Astrocyte (in vitro differentiated cells and primary cell): ENCODE data around the gene CNNM2. TPM values are rescaled to one million over a fixed set of nuclear protein-coding genes. Genes with fewer than 3 reads are reported as not detected.

ENCODE experiments used
- DNase-seq: peaks from one replicate; pipeline ENCODE4 v3.0.0-alpha.2; 2010; ENCODE audit warnings: low read depth
- FAIRE-seq: peaks from 2 replicates; lab custom pipeline; 2011; peaks lifted over from hg19 to GRCh38; lab: Jason Lieb, UNC
- H2AFZ ChIP-seq: 2 replicates; pipeline ENCODE4 v1.6.0; 2012; ENCODE audit warnings: low read depth, low read length, inconsistent platforms
- H3K27ac ChIP-seq: 2 replicates; pipeline ENCODE4 v1.5.1; 2011; ENCODE audit warnings: low read depth, low read length, inconsistent platforms
- H3K27me3 ChIP-seq: 2 replicates; pipeline ENCODE4 v1.6.0; 2011; ENCODE audit warnings: low read length, inconsistent platforms; ENCODE audit not compliant: insufficient read depth
- H3K36me3 ChIP-seq: 2 replicates; pipeline ENCODE4 v1.5.1; 2011; ENCODE audit warnings: low read length, inconsistent platforms; ENCODE audit not compliant: insufficient read depth
- H3K4me1 ChIP-seq: 2 replicates; pipeline ENCODE4 v1.5.1; 2011; ENCODE audit warnings: low read length, inconsistent platforms; ENCODE audit not compliant: insufficient read depth
- H3K4me2 ChIP-seq: 2 replicates; pipeline ENCODE4 v1.6.0; 2012; ENCODE audit warnings: low read length, inconsistent platforms
- H3K4me3 ChIP-seq: 2 replicates; pipeline ENCODE4 v1.5.1; 2011; ENCODE audit warnings: low read depth, mild to moderate bottlenecking, low read length, inconsistent platforms; ENCODE audit not compliant: insufficient read depth
- H3K79me2 ChIP-seq: 2 replicates; pipeline ENCODE4 v1.6.0; 2012; ENCODE audit warnings: mild to moderate bottlenecking, low read length, inconsistent platforms; ENCODE audit not compliant: insufficient read depth
- H3K9ac ChIP-seq: 2 replicates; pipeline ENCODE4 v1.6.0; 2012; ENCODE audit warnings: mild to moderate bottlenecking, low read length, inconsistent platforms
- H3K9me3 ChIP-seq: 2 replicates; pipeline ENCODE4 v1.5.1; 2012; ENCODE audit warnings: low read depth, mild to moderate bottlenecking, low read length, inconsistent platforms; ENCODE audit not compliant: insufficient read depth
- H4K20me1 ChIP-seq: 2 replicates; pipeline ENCODE4 v1.6.0; 2012; ENCODE audit warnings: low read length, inconsistent platforms; ENCODE audit not compliant: insufficient read depth
- H3K27ac Mint-ChIP-seq: one replicate; pipeline ENCODE4 v1.8.0; 2021; ENCODE audit warnings: mild to moderate bottlenecking, mixed read lengths; ENCODE audit not compliant: unreplicated experiment
- H3K27me3 Mint-ChIP-seq: one replicate; pipeline ENCODE4 v1.8.0; 2021; ENCODE audit warnings: low read depth, mixed read lengths; ENCODE audit not compliant: unreplicated experiment
- H3K36me3 Mint-ChIP-seq: one replicate; pipeline ENCODE4 v1.8.0; 2021; ENCODE audit warnings: low read depth, mixed read lengths; ENCODE audit not compliant: unreplicated experiment
- H3K4me1 Mint-ChIP-seq: one replicate; pipeline ENCODE4 v1.8.0; 2021; ENCODE audit warnings: low read depth, mixed read lengths; ENCODE audit not compliant: unreplicated experiment
- H3K4me3 Mint-ChIP-seq: one replicate; pipeline ENCODE4 v1.8.0; 2021; ENCODE audit warnings: mild to moderate bottlenecking, moderate library complexity, mixed read lengths; ENCODE audit not compliant: unreplicated experiment
- H3K9me3 Mint-ChIP-seq: one replicate; pipeline ENCODE4 v1.8.0; 2021; ENCODE audit warnings: mild to moderate bottlenecking, mixed read lengths; ENCODE audit not compliant: unreplicated experiment
- CTCF ChIP-seq: IDR thresholded peaks from 2 replicates; pipeline ENCODE4 v1.5.1; 2011; ENCODE audit warnings: low read depth, mild to moderate bottlenecking, inconsistent platforms, low read length, moderate library complexity; ENCODE audit not compliant: insufficient read depth
- EZH2 ChIP-seq: IDR thresholded peaks from 2 replicates; pipeline ENCODE4 v1.6.1; 2012; ENCODE audit warnings: mild to moderate bottlenecking, low read length, inconsistent platforms; ENCODE audit not compliant: insufficient read depth
- total RNA-seq: library from RNA; stranded (reverse); gene quantifications from 2 replicates; pipeline ENCODE4 v1.2.1, GENCODE V29; 2021

CNNM2 gene
- total RNA-seq, 1 donor from 2014 or later, result 9.9 TPM

GRCh38 chr10:102916173-102916572 lies 1.9 kb upstream of the CNNM2 start:
- TF ChIP-seq EZH2 (no peak), CTCF (no peak)
- Histone ChIP-seq H3K36me3 (no peaks in the 10 kb centered on the region), H3K9ac (no peak overlapping the region), H3K79me2 (peaks cover 7% of the 10 kb centered on the region), H3K27ac (no peak overlapping the region), H3K27me3 (peaks cover 16% of the 10 kb centered on the region), H3K4me3 (no peak overlapping the region), H3K4me2 (no peak overlapping the region), H3K4me1 (peaks cover 18% of the 10 kb centered on the region), H2AFZ (no peak overlapping the region), H3K9me3 (no peaks in the 10 kb centered on the region), H4K20me1 (peaks cover 20% of the 10 kb centered on the region)
- Mint-ChIP-seq H3K36me3 (peaks cover 1% of the 10 kb centered on the region), H3K9me3 (peaks cover 3% of the 10 kb centered on the region), H3K4me1 (peaks cover 8% of the 10 kb centered on the region), H3K4me3 (peak overlapping the region; percentile 62), H3K27me3 (peaks cover 10% of the 10 kb centered on the region), H3K27ac (no peak overlapping the region)
- no peak for FAIRE-seq
- no peak for DNase-seq

GRCh38 chr10:102917314-102917961 lies 656 bp upstream of the CNNM2 start:
- Histone ChIP-seq H3K36me3 (no peaks in the 10 kb centered on the region), H3K79me2 (peaks cover 7% of the 10 kb centered on the region), H3K4me3 (peak overlapping the region; percentile 81), H3K4me1 (peaks cover 18% of the 10 kb centered on the region), H3K9ac (peak overlapping the region; percentile 75), H3K27ac (peak overlapping the region; percentile 71), H3K4me2 (peak overlapping the region; percentile 92), H4K20me1 (peaks cover 23% of the 10 kb centered on the region), H3K27me3 (peaks cover 11% of the 10 kb centered on the region), H3K9me3 (no peaks in the 10 kb centered on the region), H2AFZ (peak overlapping the region; percentile 72)
- Mint-ChIP-seq H3K9me3 (peaks cover 3% of the 10 kb centered on the region), H3K4me1 (peaks cover 11% of the 10 kb centered on the region), H3K27ac (peak overlapping the region; percentile 34), H3K36me3 (peaks cover 1% of the 10 kb centered on the region), H3K27me3 (peaks cover 10% of the 10 kb centered on the region), H3K4me3 (peak overlapping the region; percentile 88)
- peak; percentile 55 for TF ChIP-seq CTCF
- TF ChIP-seq EZH2, result no peak
- DNase-seq, result peak; percentile 22
- FAIRE-seq, result no peak

- peaks cover 23% of the 10 kb centered on the region for H4K20me1 ChIP-seq
- Mint-ChIP-seq H3K4me3 (peak overlapping the region; percentile 88), H3K27me3 (peaks cover 10% of the 10 kb centered on the region), H3K4me1 (peaks cover 11% of the 10 kb centered on the region), H3K27ac (peak overlapping the region; percentile 49), H3K9me3 (peaks cover 3% of the 10 kb centered on the region), H3K36me3 (peaks cover 1% of the 10 kb centered on the region)
- no peaks in the 10 kb centered on the region for H3K36me3 ChIP-seq
- FAIRE-seq, result no peak
- peaks cover 7% of the 10 kb centered on the region for H3K79me2 ChIP-seq
- H3K4me2 ChIP-seq, result peak overlapping the region; percentile 92
- H2AFZ ChIP-seq, result peak overlapping the region; percentile 98
- no peak for TF ChIP-seq CTCF
- no peak for TF ChIP-seq EZH2
- H3K27ac ChIP-seq, result peak overlapping the region; percentile 94
- H3K9me3 ChIP-seq, result no peaks in the 10 kb centered on the region
- peak overlapping the region; percentile 88 for H3K9ac ChIP-seq
- peaks cover 18% of the 10 kb centered on the region for H3K4me1 ChIP-seq
- peaks cover 11% of the 10 kb centered on the region for H3K27me3 ChIP-seq
- peak overlapping the region; percentile 81 for H3K4me3 ChIP-seq
- no peak for DNase-seq
These were observed 737 bp downstream of the CNNM2 start for GRCh38 chr10:102918817-102919245.
